HEK293T (cell line): ENCODE data around the gene COL4A5.

Experiments used
- ARNT ChIP-seq: fragments of 450-650 bp; IDR thresholded peaks from 2 replicates; pipeline ENCODE4 v1.6.1; 2017; ENCODE audit warnings: mild to moderate bottlenecking
- BHLHE40 ChIP-seq: fragments of 450-650 bp; IDR thresholded peaks from 2 replicates; pipeline ENCODE4 v1.6.1; 2016; ENCODE audit warnings: mild to moderate bottlenecking, moderate library complexity, borderline replicate concordance
- ELF4 ChIP-seq: fragments of 450-650 bp; IDR thresholded peaks from 2 replicates; pipeline ENCODE4 v1.6.1; 2017; ENCODE audit warnings: antibody characterized with exemption
- FOXA1 ChIP-seq: fragments of 450-650 bp; IDR thresholded peaks from 2 replicates; pipeline ENCODE4 v1.6.1; 2016; ENCODE audit warnings: mild to moderate bottlenecking
- FOXK2 ChIP-seq: fragments of 450-650 bp; IDR thresholded peaks from 2 replicates; pipeline ENCODE4 v1.6.1; 2016; ENCODE audit warnings: mild to moderate bottlenecking
- FOXM1 ChIP-seq: fragments of 450-650 bp; IDR thresholded peaks from 2 replicates; pipeline ENCODE4 v1.6.1; 2017; ENCODE audit warnings: mild to moderate bottlenecking, borderline replicate concordance
- L3MBTL2 ChIP-seq: fragments of 450-650 bp; conservative IDR thresholded peaks from 2 replicates; pipeline ENCODE4 v1.6.1; 2016; ENCODE audit warnings: mild to moderate bottlenecking
- LEF1 ChIP-seq: fragments of 450-650 bp; IDR thresholded peaks from 2 replicates; pipeline ENCODE4 v1.6.1; 2017; ENCODE audit warnings: mild to moderate bottlenecking, borderline replicate concordance
- NFRKB ChIP-seq: fragments of 450-650 bp; IDR thresholded peaks from 2 replicates; pipeline ENCODE4 v1.6.1; 2016; ENCODE audit warnings: mild to moderate bottlenecking, moderate library complexity
- PKNOX1 ChIP-seq: fragments of 450-650 bp; IDR thresholded peaks from 2 replicates; pipeline ENCODE4 v1.6.1; 2016
- SP1 ChIP-seq: fragments of 450-650 bp; IDR thresholded peaks from 2 replicates; pipeline ENCODE4 v1.6.1; 2017
- SUZ12 ChIP-seq: fragments of 450-650 bp; IDR thresholded peaks from 2 replicates; pipeline ENCODE4 v1.6.1; 2016; ENCODE audit warnings: mild to moderate bottlenecking
- ZNF384 ChIP-seq: fragments of 450-650 bp; IDR thresholded peaks from 2 replicates; pipeline ENCODE4 v1.6.1; 2016

- no peak for TF ChIP-seq LEF1
- TF ChIP-seq PKNOX1, result no peak
- TF ChIP-seq BHLHE40, result no peak
- TF ChIP-seq FOXK2, result no peak
- TF ChIP-seq FOXA1, result no peak
- no peak for TF ChIP-seq NFRKB
- no peak for TF ChIP-seq ZNF384
- TF ChIP-seq SP1, result no peak
- no peak for TF ChIP-seq FOXM1
- no peak for TF ChIP-seq L3MBTL2
- TF ChIP-seq ARNT, result no peak
- TF ChIP-seq SUZ12, result no peak
- TF ChIP-seq ELF4, result no peak
Observed at GRCh38 chrX:108584617-108585211, 145.1 kb downstream of the COL4A5 start.
